SU-DHL-6 (cell line): ENCODE measurements around the gene PTMS.

ENCODE experiments used
- H2AFZ ChIP-seq: fragments of 200-600 bp; sonication (generic); 2 replicates; pipeline ENCODE4 v1.6.1; 2014; ENCODE audit warnings: low read depth, mild to moderate bottlenecking, moderate library complexity, mixed read lengths, antibody characterized with exemption, low read length; ENCODE audit not compliant: severe bottlenecking
- H3F3A ChIP-seq: fragments of 200-600 bp; shearing (Covaris generic); 2 replicates; pipeline ENCODE4 v1.6.0; 2016; ENCODE audit warnings: antibody characterized with exemption, mild to moderate bottlenecking; ENCODE audit not compliant: insufficient read depth
- H3K27ac ChIP-seq: fragments of 200-600 bp; sonication (generic); 2 replicates; pipeline ENCODE4 v1.5.1; 2016; ENCODE audit warnings: low read depth, mild to moderate bottlenecking, low read length, moderate library complexity, mixed read lengths
- H3K27me3 ChIP-seq: fragments of 200-600 bp; sonication (generic), shearing (Covaris generic); 2 replicates; pipeline ENCODE4 v1.6.0; 2014; ENCODE audit warnings: mild to moderate bottlenecking, low read length
- H3K36me3 ChIP-seq: fragments of 200-600 bp; sonication (generic); 2 replicates; pipeline ENCODE4 v1.6.1; 2014; ENCODE audit warnings: mild to moderate bottlenecking, low read length, mixed read lengths
- H3K4me2 ChIP-seq: fragments of 300-600, 200-600 bp; shearing (Covaris generic), sonication (generic); 2 replicates; pipeline ENCODE4 v1.6.0; 2014; ENCODE audit warnings: low read length, low read depth, mild to moderate bottlenecking; ENCODE audit not compliant: poor library complexity, severe bottlenecking
- H3K4me3 ChIP-seq: fragments of 200-600 bp; sonication (generic); 2 replicates; pipeline ENCODE4 v1.5.1; 2014; ENCODE audit warnings: antibody characterized with exemption, low read length, mild to moderate bottlenecking, mixed read lengths; ENCODE audit not compliant: insufficient read depth, poor library complexity, severe bottlenecking
- H3K79me2 ChIP-seq: fragments of 200-600 bp; sonication (generic); 2 replicates; pipeline ENCODE4 v1.6.1; 2014; ENCODE audit warnings: mild to moderate bottlenecking, low read length, moderate library complexity; ENCODE audit not compliant: insufficient read depth
- H3K9ac ChIP-seq: fragments of 200-600 bp; sonication (generic); 2 replicates; pipeline ENCODE4 v1.7.0; 2014; ENCODE audit warnings: mild to moderate bottlenecking, low read length
- H3K9me2 ChIP-seq: fragments of 200-600 bp; sonication (generic); replicated peaks from 2 replicates; pipeline ENCODE4 v1.6.1; 2014; ENCODE audit warnings: low read length; ENCODE audit not compliant: insufficient read depth
- H3K9me3 ChIP-seq: fragments of 200-600 bp; sonication (generic); 2 replicates; pipeline ENCODE4 v1.6.1; 2014; ENCODE audit warnings: low read length, mixed read lengths; ENCODE audit not compliant: insufficient read depth
- H4K20me1 ChIP-seq: fragments of 200-600 bp; sonication (generic); 2 replicates; pipeline ENCODE4 v1.6.1; 2014; ENCODE audit warnings: low read depth, mild to moderate bottlenecking, antibody characterized with exemption, low read length, moderate library complexity, mixed read lengths
- EZH2phosphoT487 ChIP-seq: fragments of 200-600 bp; sonication (generic), shearing (Covaris generic); conservative IDR thresholded peaks from 2 replicates; pipeline ENCODE4 v1.6.1; 2018; ENCODE audit warnings: mild to moderate bottlenecking, antibody characterized with exemption, low read length, moderate library complexity, mixed read lengths
- TF ChIP-seq, protein P1 (sequence below): fragments of 200-600 bp; sonication (generic); IDR thresholded peaks from one replicate; pipeline ENCODE4 v1.5.1; 2017; ENCODE audit warnings: antibody characterized with exemption, mild to moderate bottlenecking, low read length, moderate library complexity; ENCODE audit not compliant: insufficient read depth, poor library complexity, severe bottlenecking

The PTMS gene

DNA sequence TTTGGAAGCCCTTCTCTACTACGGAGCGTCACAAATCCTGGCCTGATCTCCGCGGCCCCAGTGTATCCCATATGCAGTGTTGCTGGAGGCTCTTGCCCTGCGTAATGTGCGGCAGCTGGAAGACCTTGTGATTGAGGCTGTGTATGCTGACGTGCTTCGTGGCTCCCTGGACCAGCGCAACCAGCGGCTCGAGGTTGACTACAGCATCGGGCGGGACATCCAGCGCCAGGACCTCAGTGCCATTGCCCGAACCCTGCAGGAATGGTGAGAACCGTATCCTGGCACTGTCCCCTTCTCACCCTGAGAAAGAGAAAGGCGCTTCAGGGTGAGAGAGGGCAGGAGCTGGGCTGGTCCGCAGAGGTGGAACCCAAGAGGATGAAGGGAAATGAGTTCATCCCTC, 37.0 kb upstream of the PTMS start:
- Histone ChIP-seq H3K27ac (no peak overlapping the region), H3K4me3 (no peak overlapping the region), H4K20me1 (no peaks in the 10 kb centered on the region), H3K27me3 (no peaks in the 10 kb centered on the region), H3K4me2 (no peak overlapping the region), H3K9me3 (no peaks in the 10 kb centered on the region), H3K79me2 (no peaks in the 10 kb centered on the region), H3K9me2 (no peaks in the 10 kb centered on the region), H3K36me3 (no peaks in the 10 kb centered on the region), H3F3A (no peaks in the 10 kb centered on the region), H3K9ac (no peak overlapping the region), H2AFZ (no peak overlapping the region)
- no peak for TF ChIP-seq EZH2phosphoT487
- TF ChIP-seq, protein P1, sequence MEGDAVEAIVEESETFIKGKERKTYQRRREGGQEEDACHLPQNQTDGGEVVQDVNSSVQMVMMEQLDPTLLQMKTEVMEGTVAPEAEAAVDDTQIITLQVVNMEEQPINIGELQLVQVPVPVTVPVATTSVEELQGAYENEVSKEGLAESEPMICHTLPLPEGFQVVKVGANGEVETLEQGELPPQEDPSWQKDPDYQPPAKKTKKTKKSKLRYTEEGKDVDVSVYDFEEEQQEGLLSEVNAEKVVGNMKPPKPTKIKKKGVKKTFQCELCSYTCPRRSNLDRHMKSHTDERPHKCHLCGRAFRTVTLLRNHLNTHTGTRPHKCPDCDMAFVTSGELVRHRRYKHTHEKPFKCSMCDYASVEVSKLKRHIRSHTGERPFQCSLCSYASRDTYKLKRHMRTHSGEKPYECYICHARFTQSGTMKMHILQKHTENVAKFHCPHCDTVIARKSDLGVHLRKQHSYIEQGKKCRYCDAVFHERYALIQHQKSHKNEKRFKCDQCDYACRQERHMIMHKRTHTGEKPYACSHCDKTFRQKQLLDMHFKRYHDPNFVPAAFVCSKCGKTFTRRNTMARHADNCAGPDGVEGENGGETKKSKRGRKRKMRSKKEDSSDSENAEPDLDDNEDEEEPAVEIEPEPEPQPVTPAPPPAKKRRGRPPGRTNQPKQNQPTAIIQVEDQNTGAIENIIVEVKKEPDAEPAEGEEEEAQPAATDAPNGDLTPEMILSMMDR, result no peak

DNA sequence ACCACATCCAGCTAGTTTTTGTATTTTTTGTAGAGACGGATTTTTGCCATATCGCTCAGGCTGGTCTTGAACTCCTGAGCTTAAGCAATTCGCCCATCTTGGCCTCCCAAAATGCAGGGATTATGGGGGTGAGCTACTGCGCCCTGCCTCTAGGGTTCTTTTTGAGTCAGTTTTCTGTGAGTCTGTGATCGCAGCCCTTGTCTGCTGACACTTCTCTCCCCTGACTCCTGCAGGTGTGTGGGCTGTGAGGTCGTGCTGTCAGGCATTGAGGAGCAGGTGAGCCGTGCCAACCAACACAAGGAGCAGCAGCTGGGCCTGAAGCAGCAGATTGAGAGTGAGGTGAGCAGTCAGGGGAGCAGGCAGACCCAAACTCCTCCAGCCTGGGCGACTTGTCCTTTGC, 36.0 kb upstream of the PTMS start:
- Histone ChIP-seq H3K4me2 (no peak overlapping the region), H2AFZ (no peak overlapping the region), H3K9ac (no peak overlapping the region), H3K27ac (no peak overlapping the region), H4K20me1 (no peaks in the 10 kb centered on the region), H3K9me3 (no peaks in the 10 kb centered on the region), H3K36me3 (no peaks in the 10 kb centered on the region), H3K4me3 (no peak overlapping the region), H3K9me2 (no peaks in the 10 kb centered on the region), H3K79me2 (no peaks in the 10 kb centered on the region), H3F3A (no peaks in the 10 kb centered on the region), H3K27me3 (no peaks in the 10 kb centered on the region)
- TF ChIP-seq, protein P1, result no peak
- no peak for TF ChIP-seq EZH2phosphoT487

- H3K9ac ChIP-seq, result no peak overlapping the region
- H3F3A ChIP-seq, result no peaks in the 10 kb centered on the region
- no peak for TF ChIP-seq EZH2phosphoT487
- TF ChIP-seq, protein P1, result no peak
- no peak overlapping the region for H2AFZ ChIP-seq
- no peaks in the 10 kb centered on the region for H3K9me3 ChIP-seq
- no peak overlapping the region for H3K4me3 ChIP-seq
- no peaks in the 10 kb centered on the region for H3K79me2 ChIP-seq
- no peak overlapping the region for H3K27ac ChIP-seq
- H3K4me2 ChIP-seq, result no peak overlapping the region
- H3K36me3 ChIP-seq, result no peaks in the 10 kb centered on the region
- H3K9me2 ChIP-seq, result no peaks in the 10 kb centered on the region
- no peaks in the 10 kb centered on the region for H4K20me1 ChIP-seq
- no peaks in the 10 kb centered on the region for H3K27me3 ChIP-seq
Measured at GRCh38 chr12:6734506-6735387, 31.4 kb upstream of the PTMS start.
